Measurements from ENCODE around the gene RPP25L.

The RPP25L gene, protein sequence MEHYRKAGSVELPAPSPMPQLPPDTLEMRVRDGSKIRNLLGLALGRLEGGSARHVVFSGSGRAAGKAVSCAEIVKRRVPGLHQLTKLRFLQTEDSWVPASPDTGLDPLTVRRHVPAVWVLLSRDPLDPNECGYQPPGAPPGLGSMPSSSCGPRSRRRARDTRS
- long read RNA-seq, donor 1, transcript RPP25L-202 (2 exons, 888 nt), result major isoform, 30 of 74 reads
- long read RNA-seq, donor 1, partial matches to known transcripts, result 40 of 74 reads
- long read RNA-seq, donor 1, other reads (novel, unspliced or antisense), result 0 of 74 reads
- long read RNA-seq, donor 2, transcript RPP25L-202 (2 exons, 888 nt), result major isoform, 20 of 23 reads
- long read RNA-seq, donor 2, partial matches to known transcripts, result 0 of 23 reads
- long read RNA-seq, donor 2, other reads (novel, unspliced or antisense), result 0 of 23 reads
- long read RNA-seq, donor 3, transcript RPP25L-202 (2 exons, 888 nt), result major isoform, 13 of 26 reads
- long read RNA-seq, donor 3, partial matches to known transcripts, result 11 of 26 reads
- long read RNA-seq, donor 3, other reads (novel, unspliced or antisense), result 0 of 26 reads
- long read RNA-seq, donor 4, transcript RPP25L-202 (2 exons, 888 nt), result major isoform, 21 of 56 reads
- long read RNA-seq, donor 4, partial matches to known transcripts, result 34 of 56 reads
- long read RNA-seq, donor 4, other reads (novel, unspliced or antisense), result 0 of 56 reads
- long read RNA-seq, donor 5, transcript RPP25L-202 (2 exons, 888 nt), result major isoform, 23 of 50 reads
- long read RNA-seq, donor 5, partial matches to known transcripts, result 24 of 50 reads
- long read RNA-seq, donor 5, other reads (novel, unspliced or antisense), result 0 of 50 reads
- long read RNA-seq, donor 6, transcript RPP25L-202 (2 exons, 888 nt), result major isoform, 27 of 30 reads
- long read RNA-seq, donor 6, partial matches to known transcripts, result 0 of 30 reads
- long read RNA-seq, donor 6, other reads (novel, unspliced or antisense), result 0 of 30 reads
- long read RNA-seq, donor 7, transcript RPP25L-201 (2 exons, 1,092 nt), result minor isoform, 5 of 39 reads
- long read RNA-seq, donor 7, transcript RPP25L-202 (2 exons, 888 nt), result major isoform, 34 of 39 reads
- long read RNA-seq, donor 7, partial matches to known transcripts, result 0 of 39 reads
- long read RNA-seq, donor 7, other reads (novel, unspliced or antisense), result 0 of 39 reads
- long read RNA-seq, donor 8, transcript RPP25L-202 (2 exons, 888 nt), result major isoform, 23 of 47 reads
- long read RNA-seq, donor 8, partial matches to known transcripts, result 21 of 47 reads
- long read RNA-seq, donor 8, other reads (novel, unspliced or antisense), result 0 of 47 reads

DNA sequence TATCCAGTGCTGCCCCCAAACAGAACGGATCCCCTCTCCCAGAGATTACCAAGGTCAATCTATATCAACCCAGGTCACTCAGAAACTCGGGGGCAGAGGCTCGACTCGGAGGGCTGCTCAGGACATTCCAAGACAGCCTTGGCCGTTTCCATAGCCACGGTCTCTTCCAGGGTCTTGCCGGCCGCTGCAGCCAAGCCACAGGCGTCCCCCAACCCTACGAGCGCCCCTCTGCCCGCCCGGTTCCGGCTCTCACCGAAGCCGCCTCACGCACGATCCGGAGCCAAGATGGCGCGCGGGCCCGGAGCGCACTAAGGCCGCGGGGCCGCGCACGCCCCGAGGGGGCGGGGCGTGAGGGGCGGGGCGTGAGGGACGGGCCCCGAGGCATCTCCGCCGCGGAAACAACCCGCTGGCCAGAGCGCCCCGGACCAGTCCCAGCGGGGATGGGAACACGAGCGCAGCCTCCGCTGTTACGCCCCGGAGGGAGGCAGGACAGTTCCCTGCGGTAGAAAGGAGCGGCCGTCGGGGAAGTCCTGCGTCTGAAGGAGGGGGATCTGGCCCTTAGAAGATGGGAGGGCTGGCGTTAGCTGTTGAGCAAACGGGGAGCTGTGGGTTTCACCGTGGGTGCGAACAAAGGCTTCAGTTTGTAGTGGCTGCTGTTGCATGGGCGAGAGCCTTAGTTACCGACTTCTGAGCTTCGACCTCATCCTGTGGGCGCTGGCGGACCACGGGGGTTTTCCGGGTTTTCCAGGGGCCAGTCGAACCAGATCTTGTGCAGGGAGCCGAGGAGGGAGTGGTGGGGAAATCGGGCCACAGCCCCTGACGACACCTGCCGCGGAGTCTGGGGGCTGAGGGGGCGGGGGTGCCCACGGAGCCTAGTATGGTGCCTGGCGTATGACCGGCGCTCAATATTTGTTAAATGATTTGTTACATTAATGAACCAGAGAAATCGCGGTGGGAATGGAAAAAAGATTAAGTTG is at the start of gene RPP25L:
Gene RPP25L (minus strand): TSS at position 287 of the 977 bp plus-strand sequence. CDS start 801 bp downstream, outside the sequence.
- DNase-seq, result peak; percentile 89

DNA sequence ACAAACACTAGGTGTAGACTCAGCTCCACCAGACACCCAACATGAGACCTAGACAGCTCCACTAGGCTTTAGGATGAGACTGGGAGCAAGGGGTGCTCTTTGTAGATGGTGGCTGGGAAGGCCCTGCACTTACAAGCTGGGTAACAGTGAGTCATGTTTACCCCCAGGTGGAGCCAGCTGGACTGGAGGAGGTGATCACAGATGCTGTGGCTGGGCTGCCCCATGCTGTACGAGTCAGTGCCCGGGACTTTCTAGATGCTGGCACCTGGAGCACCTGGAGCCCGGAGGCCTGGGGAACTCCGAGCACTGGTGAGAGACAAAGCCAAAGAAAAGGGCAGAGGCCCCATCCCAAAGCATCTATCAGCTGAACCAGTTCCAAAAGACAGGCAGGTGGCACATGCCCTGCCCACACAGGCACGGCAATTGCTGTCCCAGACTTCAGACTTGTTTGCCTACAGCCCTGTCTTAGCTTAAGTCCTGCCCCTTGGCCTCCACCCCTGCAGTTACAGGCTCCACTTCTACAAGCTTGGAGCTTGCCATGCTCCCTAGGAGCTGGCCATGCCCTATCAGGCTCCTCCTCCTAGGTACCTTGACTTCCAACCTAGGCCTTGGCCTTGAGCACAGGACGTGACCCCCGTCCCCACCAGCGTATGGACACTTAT is 47.8 kb upstream of the RPP25L start:
- DNase-seq, result no peak

DNA sequence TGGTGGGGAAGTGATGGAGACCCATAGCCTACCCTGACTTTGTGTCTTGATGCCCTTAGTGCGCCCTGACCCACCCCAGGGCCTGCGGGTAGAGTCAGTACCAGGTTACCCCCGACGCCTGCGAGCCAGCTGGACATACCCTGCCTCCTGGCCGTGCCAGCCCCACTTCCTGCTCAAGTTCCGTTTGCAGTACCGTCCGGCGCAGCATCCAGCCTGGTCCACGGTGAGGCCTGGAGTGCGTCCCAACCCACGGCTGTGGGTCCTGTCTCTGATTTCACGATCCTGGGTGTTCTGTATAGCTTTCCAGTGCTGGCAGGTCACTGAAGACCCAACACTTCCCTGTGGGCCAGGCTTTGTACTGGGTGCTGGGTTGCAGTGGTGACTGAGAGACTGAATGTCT is 46.6 kb upstream of the RPP25L start:
- DNase-seq, result no peak

DNA sequence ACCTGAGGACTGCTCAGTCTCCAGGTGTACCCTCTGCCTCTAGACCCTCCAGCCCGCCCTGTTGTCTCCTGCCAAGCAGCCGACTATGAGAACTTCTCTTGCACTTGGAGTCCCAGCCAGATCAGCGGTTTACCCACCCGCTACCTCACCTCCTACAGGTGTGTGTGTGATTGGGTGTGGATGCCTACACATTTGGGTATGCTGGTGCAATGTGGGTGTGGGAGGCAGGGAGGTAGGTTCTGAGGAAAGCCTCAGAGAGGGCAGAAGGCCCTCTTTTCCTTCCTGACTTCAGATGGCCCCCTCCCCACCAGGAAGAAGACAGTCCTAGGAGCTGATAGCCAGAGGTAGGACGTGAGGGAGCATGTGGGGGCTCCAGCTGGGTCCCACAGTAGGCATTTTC is 45.1 kb upstream of the RPP25L start:
- DNase-seq, result no peak

DNA sequence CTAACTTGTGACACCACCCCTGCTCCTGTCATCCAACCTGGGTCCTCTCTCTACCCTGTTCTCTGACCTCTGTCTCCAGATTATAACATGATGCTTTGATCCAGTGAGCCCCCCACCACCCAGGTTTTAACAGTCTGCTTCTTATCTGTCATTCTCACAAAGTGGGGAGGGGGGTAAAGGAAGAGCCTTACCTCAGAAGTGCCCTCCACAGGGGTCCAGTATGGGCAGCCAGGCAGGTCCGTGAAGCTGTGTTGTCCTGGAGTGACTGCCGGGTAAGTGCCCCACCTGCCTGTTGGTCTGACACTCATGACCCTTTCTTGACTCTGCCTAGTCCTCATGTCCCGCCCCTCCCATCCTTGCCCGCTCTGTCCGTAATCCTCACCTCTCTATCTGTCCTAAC is 43.5 kb upstream of the RPP25L start:
- DNase-seq, result no peak

DNA sequence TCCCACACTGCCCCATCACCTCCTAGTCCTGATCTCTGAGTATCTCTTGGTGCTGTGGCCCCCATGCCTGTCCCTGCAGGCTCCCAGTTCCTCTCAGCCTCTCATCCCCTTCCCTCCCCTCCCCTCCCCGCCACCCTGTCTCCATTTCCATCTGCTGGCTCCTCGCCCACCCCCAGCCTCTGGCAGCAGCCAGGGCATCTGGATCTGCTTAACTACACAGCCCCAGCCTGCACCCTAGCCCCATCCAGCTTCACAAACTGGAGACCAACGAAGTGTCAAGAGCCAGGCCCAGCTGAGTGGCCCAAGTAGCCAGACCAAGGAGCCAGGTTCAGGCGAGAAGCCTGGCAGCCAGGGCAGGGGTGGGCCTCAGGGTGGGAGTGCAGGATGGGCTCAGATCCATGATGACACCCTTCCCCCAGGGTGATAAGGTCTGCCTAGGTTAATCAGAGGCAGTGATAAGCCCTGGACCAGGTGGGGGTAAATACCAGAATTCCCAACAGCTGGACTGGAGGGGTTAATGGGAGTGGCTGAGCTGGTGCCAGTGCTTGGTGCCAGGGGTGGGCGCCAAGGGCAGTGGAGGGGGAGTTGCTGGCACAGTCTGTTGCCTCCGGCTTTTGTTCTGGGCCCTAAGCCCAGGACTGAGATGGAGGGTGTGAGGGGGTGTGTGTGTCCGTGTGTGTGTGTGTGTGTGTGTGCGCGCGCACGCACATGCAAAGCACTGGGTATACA is 42.6 kb upstream of the RPP25L start:
- DNase-seq, result peak; percentile 39

DNA sequence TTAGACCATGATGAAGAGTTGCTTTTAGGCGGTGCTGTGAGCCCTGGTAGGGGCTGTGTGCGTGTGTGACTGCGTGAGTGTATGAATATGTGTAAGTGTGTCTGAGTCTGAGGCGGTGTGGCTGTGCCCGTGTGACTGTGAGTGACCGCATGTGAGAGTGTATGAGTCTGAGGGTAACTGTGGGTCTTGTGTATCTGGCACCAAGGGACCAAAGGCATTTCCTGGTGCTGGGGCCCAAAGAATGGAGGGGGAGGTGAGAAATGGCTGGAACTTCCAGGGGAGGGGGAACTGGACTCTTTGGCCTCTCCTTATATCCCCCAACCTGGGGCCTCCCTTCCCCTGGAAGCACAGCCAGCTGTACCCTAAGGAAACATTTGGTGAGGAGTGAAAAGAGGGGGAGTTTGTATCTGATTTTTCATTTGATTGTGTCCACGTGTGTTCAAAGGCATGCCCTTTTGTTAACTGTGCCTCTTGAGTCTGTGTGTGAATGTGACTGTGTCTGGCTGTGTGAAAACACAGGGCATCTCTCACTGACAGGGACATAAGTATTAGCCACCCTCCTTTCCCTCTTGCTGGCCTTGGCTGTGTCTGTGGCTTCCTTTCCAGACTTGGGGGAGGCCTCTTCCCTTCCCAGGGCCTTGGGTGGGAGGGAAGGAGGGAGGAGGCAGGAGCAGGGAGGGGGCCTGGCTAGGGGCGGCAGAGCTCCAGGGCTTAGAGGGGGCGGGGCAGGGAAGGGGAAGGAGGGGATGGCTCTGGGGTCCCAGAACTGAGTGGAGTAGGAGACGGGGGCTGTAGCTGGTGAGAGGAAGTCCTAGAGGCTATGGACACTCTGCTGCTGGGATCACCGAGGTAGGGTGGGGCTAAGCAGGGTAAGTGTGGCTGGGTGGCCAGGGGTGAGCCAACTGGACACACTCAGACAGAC is 41.5 kb upstream of the RPP25L start:
- DNase-seq, result peak; percentile 57

DNA sequence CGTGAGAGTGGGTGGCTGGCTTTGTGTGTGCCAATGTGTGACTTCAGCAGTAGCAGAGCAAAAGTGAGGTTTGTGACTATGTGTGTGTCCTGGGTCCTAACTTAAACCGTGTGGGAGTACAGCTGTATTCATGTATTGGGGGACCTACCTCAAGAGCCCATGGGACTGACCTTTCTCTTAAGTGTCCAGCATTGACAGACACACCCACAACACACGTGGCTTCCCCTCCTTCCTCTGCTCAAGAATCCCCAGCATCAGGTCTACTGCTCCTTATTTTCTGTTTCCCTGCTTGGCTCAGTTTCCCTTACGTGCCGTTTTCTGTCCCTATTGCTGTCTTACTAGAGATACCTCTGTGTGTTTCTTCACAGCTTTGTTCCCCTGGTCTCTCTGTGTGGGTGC is 40.7 kb upstream of the RPP25L start:
- DNase-seq, result no peak

DNA sequence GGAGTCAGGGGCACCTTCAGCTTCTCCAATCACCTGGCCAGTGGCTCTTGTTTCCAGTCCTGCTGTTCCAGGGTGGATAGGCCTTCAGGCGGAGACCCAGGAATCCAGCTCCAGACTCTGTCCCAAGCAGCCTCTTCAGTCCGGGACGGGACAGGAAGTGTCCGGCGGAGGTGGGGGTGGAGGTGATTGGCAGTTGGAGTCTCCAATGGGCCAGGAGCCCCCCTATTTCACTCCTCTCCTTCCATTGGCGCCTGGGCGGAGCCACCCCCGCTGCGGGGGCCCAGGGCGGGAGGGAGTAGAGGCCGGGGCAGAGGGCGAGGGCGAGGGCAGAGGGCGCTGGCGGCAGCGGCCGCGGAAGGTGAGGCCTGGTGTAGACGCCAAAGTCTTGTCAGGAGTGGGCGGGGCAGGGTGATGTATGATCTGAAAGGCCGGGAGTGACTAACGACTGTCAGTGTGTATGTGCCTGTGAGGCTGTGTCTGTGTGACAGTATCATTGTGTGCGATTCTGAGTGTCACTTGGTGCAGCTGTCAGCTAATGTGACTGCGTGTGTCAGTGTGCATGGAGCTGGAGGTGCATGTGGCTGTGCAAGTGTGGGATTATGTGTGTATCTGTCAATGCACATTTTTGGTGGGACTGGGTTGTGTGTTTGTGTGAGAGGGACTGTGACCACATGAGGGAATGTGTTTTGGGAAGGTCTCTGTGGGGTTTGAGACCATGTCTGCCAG is 40.1 kb upstream of the RPP25L start, which contains the start of gene IL11RA:
Gene IL11RA (plus strand): TSS at position 310 of the 726 bp plus-strand sequence. CDS start 3,033 bp downstream, outside the sequence.
- peak; percentile 80 for DNase-seq

DNA sequence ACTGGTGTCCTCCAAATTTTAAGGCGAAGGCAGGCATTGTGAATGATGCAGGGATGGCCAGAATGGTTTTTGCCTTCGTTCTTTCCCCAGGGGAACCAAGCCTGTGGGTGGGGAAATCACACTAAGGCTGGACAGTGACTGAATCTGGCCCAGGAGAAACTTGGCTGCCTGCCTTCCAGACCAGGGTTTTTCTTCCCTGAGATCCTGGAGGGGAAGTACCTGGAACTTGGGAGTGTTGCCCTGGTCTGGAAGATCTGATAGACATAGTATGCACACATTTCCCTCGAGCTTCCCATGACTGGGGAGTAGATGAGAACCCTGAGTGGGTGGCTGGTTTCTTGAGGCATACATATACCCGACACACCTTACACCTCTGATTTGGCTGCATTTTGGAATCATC is 39.4 kb upstream of the RPP25L start:
- DNase-seq, result no peak

DNA sequence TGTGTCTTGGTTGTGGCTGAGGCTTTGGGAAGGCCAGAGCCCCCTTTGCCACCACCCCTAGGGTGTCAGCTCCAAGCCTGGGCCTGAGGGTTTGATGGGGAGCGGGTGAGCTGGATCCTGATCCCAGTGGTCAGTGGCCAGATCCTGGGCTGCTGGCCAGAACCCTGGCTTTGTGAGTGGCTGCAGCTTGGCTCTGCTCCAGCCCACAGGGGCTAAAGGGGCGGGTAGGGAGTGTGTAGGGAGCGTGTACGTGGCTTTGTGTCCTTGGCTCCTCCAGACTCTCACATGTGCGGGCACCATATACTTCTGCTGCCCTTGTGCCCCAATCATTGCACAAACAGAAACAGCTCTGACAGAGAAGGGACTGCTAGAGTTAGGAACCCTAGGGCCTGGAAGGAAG is 38.9 kb upstream of the RPP25L start:
- no peak for DNase-seq

DNA sequence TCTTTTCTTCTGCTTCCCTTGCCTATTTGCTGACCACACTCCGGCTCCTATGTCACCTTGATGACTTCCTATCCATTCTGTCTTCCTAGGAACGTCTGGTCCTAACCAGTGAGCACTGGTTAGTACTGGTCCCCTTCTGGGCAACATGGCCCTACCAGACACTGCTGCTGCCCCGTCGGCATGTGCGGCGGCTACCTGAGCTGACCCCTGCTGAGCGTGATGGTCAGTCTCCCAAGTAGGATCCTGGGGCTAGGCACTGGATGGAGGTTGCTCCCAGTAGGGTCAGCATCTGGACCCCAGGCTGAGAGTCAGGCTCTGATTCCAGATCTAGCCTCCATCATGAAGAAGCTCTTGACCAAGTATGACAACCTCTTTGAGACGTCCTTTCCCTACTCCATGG is 36.8 kb upstream of the RPP25L start:
- no peak for DNase-seq

DNA sequence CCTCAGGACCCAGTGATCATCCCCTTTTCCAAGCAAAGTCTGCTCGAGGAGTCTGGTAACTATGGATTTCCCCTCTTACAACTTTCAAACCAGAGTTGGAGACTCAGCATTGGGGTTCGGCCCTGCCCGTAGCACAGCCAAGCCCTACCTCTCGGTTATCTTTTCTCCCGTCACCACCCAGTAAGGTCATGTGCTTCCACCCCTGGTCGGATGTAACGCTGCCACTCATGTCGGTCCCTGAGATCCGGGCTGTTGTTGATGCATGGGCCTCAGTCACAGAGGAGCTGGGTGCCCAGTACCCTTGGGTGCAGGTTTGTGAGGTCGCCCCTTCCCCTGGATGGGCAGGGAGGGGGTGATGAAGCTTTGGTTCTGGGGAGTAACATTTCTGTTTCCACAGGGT is 35.8 kb upstream of the RPP25L start:
- no peak for DNase-seq

DNA sequence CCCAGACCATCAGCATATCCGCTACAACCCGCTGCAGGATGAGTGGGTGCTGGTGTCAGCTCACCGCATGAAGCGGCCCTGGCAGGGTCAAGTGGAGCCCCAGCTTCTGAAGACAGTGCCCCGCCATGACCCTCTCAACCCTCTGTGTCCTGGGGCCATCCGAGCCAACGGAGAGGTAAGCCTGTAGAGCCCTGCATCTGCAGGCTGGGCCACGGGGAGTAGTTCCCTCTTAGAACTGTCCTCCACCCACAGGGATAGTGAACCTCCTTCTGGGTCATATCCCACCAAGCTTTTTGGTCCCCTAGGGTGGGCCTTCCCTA is 35.1 kb upstream of the RPP25L start:
- no peak for DNase-seq

DNA sequence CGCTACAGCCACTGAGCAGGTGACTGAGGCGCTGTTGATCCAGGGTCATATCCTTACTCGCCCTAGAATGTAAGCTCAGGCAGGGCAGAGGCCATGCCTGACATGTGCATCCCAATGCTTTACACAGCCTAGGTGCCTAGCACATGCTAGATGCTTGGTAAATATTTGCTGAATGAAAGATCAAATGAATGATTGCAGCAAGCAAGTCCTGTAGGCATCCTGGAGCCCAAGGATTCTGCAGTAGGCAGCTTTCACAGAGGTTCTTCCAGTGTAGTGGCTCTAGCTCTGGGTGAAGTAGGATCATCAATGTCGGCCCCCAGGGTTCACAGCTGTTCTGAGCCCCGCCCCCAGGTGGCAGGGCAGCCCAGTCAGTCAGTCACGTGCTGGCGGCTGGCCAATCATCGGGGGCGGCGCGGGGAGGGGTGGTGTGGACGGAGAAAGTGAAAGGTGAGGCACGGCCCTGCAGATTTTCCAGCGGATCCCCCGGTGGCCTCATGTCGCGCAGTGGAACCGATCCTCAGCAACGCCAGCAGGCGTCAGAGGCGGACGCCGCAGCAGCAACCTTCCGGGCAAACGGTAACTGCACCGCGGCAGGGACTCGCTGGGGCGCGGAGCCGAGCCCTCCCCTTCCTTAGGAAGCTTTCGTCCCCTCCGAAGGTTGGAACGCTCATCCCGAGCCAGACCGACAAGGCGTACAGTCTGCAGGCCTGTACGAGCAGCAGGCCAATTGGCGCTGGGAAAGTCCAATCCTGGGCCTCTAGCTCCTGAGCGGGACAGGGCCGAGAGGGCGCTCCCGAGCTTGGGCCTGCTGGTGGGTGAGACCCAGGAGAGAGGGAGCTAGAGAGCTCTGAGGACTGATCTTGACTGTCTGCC is 34.5 kb upstream of the RPP25L start, which contains the start of gene GALT:
Gene GALT (plus strand): TSS at position 465 of the 873 bp plus-strand sequence. CDS start 30 bp downstream, at position 495.
- DNase-seq, result peak; percentile 94

DNA sequence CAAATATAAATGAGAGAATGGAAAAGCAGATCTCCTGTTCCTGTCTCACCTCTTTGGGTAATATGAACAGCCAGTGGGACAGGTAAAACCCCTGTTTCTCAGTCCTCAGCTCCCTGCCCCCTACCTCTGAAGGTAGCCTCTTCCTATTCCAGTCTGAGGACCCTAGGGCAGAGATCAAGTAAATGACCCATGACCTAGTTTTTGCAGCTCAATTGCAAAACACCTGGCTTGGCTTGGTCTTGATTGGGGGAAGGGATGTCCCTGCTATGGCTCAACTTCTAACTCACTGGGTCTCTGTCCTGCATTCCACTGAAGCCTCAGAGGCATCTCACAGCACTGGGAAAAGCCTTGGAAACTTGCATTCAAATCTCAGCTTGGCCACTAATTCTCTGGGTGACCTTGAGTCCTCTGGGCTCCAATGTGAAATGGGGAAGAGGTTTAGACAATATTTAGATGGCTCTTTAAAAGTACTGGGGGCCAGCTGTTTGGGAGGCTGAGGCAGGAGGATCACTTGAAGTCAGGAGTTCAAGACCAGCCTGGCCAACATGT is 32.9 kb upstream of the RPP25L start:
- DNase-seq, result no peak

DNA sequence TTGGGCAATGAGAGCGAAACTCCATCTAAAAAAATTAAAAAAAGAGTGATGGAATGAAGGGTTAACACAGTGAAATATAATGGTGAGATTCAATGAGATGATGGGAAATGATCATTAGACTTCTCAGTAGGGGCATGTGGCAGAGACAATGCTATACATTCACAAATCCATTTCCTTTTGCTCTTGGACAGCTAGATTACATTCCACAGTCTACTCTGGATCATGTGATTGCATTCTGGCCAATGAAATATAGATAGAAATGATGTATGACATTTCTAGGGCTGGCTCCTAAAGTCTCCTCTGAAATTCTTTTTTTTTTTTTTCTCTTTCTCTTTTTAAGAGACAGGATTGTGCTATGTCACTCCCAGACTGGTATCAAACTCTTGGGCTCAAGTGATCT is 30.8 kb upstream of the RPP25L start:
- no peak for DNase-seq
